ENCODE data around the gene CSNK1D.
A peak's percentile ranks its signal among the peaks of the same experiment; 100 is the strongest.

The CSNK1D gene

GRCh38 chr17:82238472-82239201, 34.9 kb downstream of the CSNK1D start:
- Histone ChIP-seq H3K79me2 (ENCODE audit: insufficient read depth, low read length) (peaks cover 5% of the 10 kb centered on the region; the same call in 1 of the 2 replicates), H3K36me3 (ENCODE audit: insufficient read depth, low read length) (peaks cover 43% of the 10 kb centered on the region), H4K20me1 (ENCODE audit: insufficient read depth, low read length) (peaks cover 41% of the 10 kb centered on the region), H2AFZ (ENCODE audit: low read depth, low read length) (no peak overlapping the region), H3K27ac (ENCODE audit: low read length) (no peak overlapping the region), H3K4me3 (ENCODE audit: low read depth in 1 of 2, low read length in 2 of 2) (no peak overlapping the region), H3K4me2 (ENCODE audit: insufficient read depth, low read length) (no peak overlapping the region), H3K9me3 (ENCODE audit: insufficient read depth, low read length, severe bottlenecking) (no peaks in the 10 kb centered on the region), H3K27me3 (ENCODE audit: insufficient read depth, low read length, poor library complexity) (no peaks in the 10 kb centered on the region), H3K4me1 (ENCODE audit: insufficient read depth, low read length) (0 out of 2 replicates have a peak, but pooled peaks cover 8% of the 10 kb centered on the region), H3K9ac (ENCODE audit: low read depth, low read length) (no peak overlapping the region)
- TF ChIP-seq EZH2 (IDR thresholded peaks at IDR 0.05; ENCODE audit: borderline replicate concordance, low read depth, low read length, severe bottlenecking) (no peak), CTCF (IDR thresholded peaks at IDR 0.05; ENCODE audit: borderline replicate concordance, extremely low read depth, low read length, poor library complexity, severe bottlenecking) (no peak)
- ATAC-seq (ENCODE audit: insufficient read depth, low read depth) (peak; percentile 51), DNase-seq (peak; percentile 70)

GRCh38 chr17:82237746-82238471, 35.6 kb downstream of the CSNK1D start:
- DNase-seq (no peak), ATAC-seq (ENCODE audit: insufficient read depth, low read depth) (no peak)
- no peak overlapping the region for H3K27ac ChIP-seq (ENCODE audit: low read length)
- H3K4me2 ChIP-seq (ENCODE audit: insufficient read depth, low read length): no peak overlapping the region
- H2AFZ ChIP-seq (ENCODE audit: low read depth, low read length): no peak overlapping the region
- H3K79me2 ChIP-seq (ENCODE audit: insufficient read depth, low read length): no peaks in the 10 kb centered on the region; the same call in 1 of the 2 replicates
- no peak overlapping the region for H3K9ac ChIP-seq (ENCODE audit: low read depth, low read length)
- no peak overlapping the region for H3K4me3 ChIP-seq (ENCODE audit: low read depth in 1 of 2, low read length in 2 of 2)
- peaks cover 34% of the 10 kb centered on the region for H4K20me1 ChIP-seq (ENCODE audit: insufficient read depth, low read length)
- TF ChIP-seq CTCF (IDR thresholded peaks at IDR 0.05; ENCODE audit: borderline replicate concordance, extremely low read depth, low read length, poor library complexity, severe bottlenecking) (no peak), EZH2 (IDR thresholded peaks at IDR 0.05; ENCODE audit: borderline replicate concordance, low read depth, low read length, severe bottlenecking) (no peak)
- peaks cover 35% of the 10 kb centered on the region for H3K36me3 ChIP-seq (ENCODE audit: insufficient read depth, low read length)
- H3K4me1 ChIP-seq (ENCODE audit: insufficient read depth, low read length): 0 out of 2 replicates have a peak, but pooled peaks cover 8% of the 10 kb centered on the region
- H3K9me3 ChIP-seq (ENCODE audit: insufficient read depth, low read length, severe bottlenecking): no peaks in the 10 kb centered on the region
- H3K27me3 ChIP-seq (ENCODE audit: insufficient read depth, low read length, poor library complexity): no peaks in the 10 kb centered on the region

- H3K4me1 ChIP-seq (ENCODE audit: insufficient read depth, low read length): 0 out of 2 replicates have a peak, but pooled peaks cover 8% of the 10 kb centered on the region
- H3K27me3 ChIP-seq (ENCODE audit: insufficient read depth, low read length, poor library complexity): no peaks in the 10 kb centered on the region
- ATAC-seq (ENCODE audit: insufficient read depth, low read depth) (no peak), DNase-seq (no peak)
- no peaks in the 10 kb centered on the region for H3K79me2 ChIP-seq (ENCODE audit: insufficient read depth, low read length)
- no peak overlapping the region for H3K9ac ChIP-seq (ENCODE audit: low read depth, low read length)
- no peaks in the 10 kb centered on the region for H3K9me3 ChIP-seq (ENCODE audit: insufficient read depth, low read length, severe bottlenecking)
- peaks cover 27% of the 10 kb centered on the region for H4K20me1 ChIP-seq (ENCODE audit: insufficient read depth, low read length)
- no peak overlapping the region; the same call in 1 of the 2 replicates for H3K27ac ChIP-seq (ENCODE audit: low read length)
- H3K4me2 ChIP-seq (ENCODE audit: insufficient read depth, low read length): no peak overlapping the region
- TF ChIP-seq EZH2 (IDR thresholded peaks at IDR 0.05; ENCODE audit: borderline replicate concordance, low read depth, low read length, severe bottlenecking): no peak
- TF ChIP-seq CTCF (IDR thresholded peaks at IDR 0.05; ENCODE audit: borderline replicate concordance, extremely low read depth, low read length, poor library complexity, severe bottlenecking): no peak
- H2AFZ ChIP-seq (ENCODE audit: low read depth, low read length): no peak overlapping the region
- H3K36me3 ChIP-seq (ENCODE audit: insufficient read depth, low read length): peaks cover 28% of the 10 kb centered on the region
- H3K4me3 ChIP-seq (ENCODE audit: low read depth in 1 of 2, low read length in 2 of 2): no peak overlapping the region
These were observed 36.3 kb downstream of the CSNK1D start for GRCh38 chr17:82237083-82237745.
